Measurements from ENCODE around the gene SLBP.
"Not testable (repeated sequence)": the region's sequence is repeated elsewhere in the genome, so short reads cannot be mapped to it uniquely, and the experiment has no call there.

SLBP gene

GRCh38 chr4:1708581-1708980 lies 3.5 kb downstream of the SLBP start:
- no peak for FAIRE-seq

- FAIRE-seq = no peak
Observed at GRCh38 chr4:1706358-1706757, 5.8 kb downstream of the SLBP start.

GRCh38 chr4:1705732-1706131 lies 6.4 kb downstream of the SLBP start:
- no peak for FAIRE-seq

GRCh38 chr4:1703867-1704266 lies 8.3 kb downstream of the SLBP start:
- FAIRE-seq = no peak

GRCh38 chr4:1701671-1702070 lies 10.4 kb downstream of the SLBP start:
- FAIRE-seq = not testable (repeated sequence)

- peak; percentile 26 for FAIRE-seq
Observed at GRCh38 chr4:1695913-1696312, 16.2 kb downstream of the SLBP start.

- no peak for FAIRE-seq
Observed at GRCh38 chr4:1693131-1693896, 18.8 kb downstream of the SLBP start.

GRCh38 chr4:1691737-1692373 lies 20.3 kb downstream of the SLBP start:
- FAIRE-seq = no peak

- no peak for FAIRE-seq
Observed at GRCh38 chr4:1690698-1691097, 21.4 kb downstream of the SLBP start.

GRCh38 chr4:1686440-1687036 lies 25.6 kb downstream of the SLBP start:
- FAIRE-seq = no peak

- no peak for FAIRE-seq
Observed at GRCh38 chr4:1685235-1686150, 26.6 kb downstream of the SLBP start.

GRCh38 chr4:1684506-1685234 lies 27.4 kb downstream of the SLBP start:
- FAIRE-seq = no peak

GRCh38 chr4:1683736-1684505 lies 28.2 kb downstream of the SLBP start, which contains the start of gene FAM53A:
FAM53A (minus strand) TSS chr4:1684313; CDS start chr4:1668741, 15,572 bp downstream.
- FAIRE-seq = no peak

- FAIRE-seq = no peak
Observed at GRCh38 chr4:1683261-1683735, 28.8 kb downstream of the SLBP start.

GRCh38 chr4:1682860-1683259 lies 29.3 kb downstream of the SLBP start:
- FAIRE-seq = no peak

GRCh38 chr4:1678244-1678643 lies 33.9 kb downstream of the SLBP start:
- no peak for FAIRE-seq

GRCh38 chr4:1676605-1677525 lies 35.3 kb downstream of the SLBP start:
- no peak for FAIRE-seq

GRCh38 chr4:1675802-1676137 lies 36.3 kb downstream of the SLBP start:
- no peak for FAIRE-seq

- no peak for FAIRE-seq
Observed at GRCh38 chr4:1675136-1675801, 36.9 kb downstream of the SLBP start.

- no peak for FAIRE-seq
Observed at GRCh38 chr4:1674682-1675081, 37.4 kb downstream of the SLBP start.

Measured in endometrium (tissue), 2 donors.